HG03139 (cell line): ENCODE measurements around the gene CREBL2.
"Not testable (repeated sequence)": the region's sequence is repeated elsewhere in the genome, so short reads cannot be mapped to it uniquely, and the experiment has no call there.

Experiments used
- ATAC-seq: cut with Tn5 transposase; IDR thresholded peaks from one replicate; pipeline ENCODE4 v1.9.1; 2021; ENCODE audit not compliant: unreplicated experiment

CREBL2 gene

DNA sequence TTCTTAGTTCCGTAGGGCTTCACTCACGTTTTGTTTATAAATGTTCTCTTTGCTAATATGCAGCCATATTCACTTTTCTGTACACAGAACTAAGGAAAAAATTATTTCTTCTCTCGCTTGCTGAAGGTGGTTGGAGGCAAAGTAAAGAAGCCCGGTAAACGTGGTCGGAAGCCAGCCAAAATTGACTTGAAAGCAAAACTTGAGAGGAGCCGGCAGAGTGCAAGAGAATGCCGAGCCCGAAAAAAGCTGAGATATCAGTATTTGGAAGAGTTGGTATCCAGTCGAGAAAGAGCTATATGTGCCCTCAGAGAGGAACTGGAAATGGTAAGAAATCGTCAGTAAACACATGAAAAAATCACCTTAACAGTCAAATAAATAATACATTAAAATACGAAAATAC is 24.0 kb downstream of the CREBL2 start:
- no peak for ATAC-seq

- ATAC-seq, result no peak
These were observed 25.0 kb downstream of the CREBL2 start for GRCh38 chr12:12636641-12637040.

DNA sequence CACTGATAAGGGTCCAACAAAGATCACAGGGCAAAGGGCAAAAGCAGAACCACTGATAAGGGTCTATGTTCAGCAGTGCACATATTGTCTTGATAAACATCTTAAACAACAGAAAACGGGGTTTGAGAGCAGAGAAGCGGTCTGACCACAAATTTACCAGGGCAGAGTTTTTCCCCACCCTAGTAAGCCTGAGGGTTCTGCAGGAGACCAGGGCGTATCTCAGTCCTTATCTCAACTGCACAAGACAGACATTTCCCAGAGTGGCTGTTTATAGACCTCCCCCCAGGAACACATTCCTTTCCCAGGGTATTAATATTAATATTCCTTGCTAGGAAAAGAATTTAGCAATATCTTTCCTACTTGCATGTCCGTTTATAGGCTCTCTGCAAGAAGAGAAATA is 28.3 kb downstream of the CREBL2 start:
- ATAC-seq, result not testable (repeated sequence)

DNA sequence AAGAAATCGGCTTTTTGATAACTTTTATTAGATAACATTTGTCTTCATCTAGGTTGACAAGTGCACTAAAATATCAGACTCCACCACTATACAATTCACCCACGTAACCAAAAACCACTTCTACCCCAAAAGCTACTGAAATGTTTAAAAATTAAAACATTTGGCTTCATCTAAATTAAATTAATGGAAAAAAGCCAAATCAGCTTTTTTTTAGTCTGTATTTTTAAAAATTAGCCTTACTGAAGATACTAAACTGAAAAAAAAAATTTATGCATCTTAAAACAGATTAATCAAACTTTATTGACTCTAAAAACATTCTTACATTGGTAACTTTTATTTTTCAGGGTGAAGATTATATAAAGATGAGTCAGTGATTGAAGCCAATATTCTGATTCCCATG is 30.0 kb downstream of the CREBL2 start:
- no peak for ATAC-seq

GRCh38 chr12:12642916-12643315 is 31.2 kb downstream of the CREBL2 start:
- no peak for ATAC-seq

DNA sequence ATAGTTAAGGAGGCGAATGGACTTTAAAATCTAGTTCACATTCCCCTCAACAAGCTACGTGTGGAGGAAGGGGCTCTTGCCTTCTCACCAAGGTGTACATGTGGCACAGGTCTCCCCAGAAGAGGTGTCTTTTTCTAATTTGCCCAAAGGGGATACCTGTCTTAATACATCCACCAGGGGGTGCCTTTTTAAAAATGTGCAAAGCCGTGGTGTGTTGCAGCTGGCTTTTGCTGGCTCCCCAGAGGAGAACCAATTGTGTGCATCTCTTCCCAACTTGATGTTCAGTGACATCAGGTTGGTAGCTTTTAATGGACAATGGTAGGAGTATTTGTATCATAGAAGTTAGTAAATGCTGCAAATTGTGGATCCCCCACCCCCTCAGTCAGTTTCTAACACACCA is 33.8 kb downstream of the CREBL2 start:
- ATAC-seq, result peak; percentile 38

DNA sequence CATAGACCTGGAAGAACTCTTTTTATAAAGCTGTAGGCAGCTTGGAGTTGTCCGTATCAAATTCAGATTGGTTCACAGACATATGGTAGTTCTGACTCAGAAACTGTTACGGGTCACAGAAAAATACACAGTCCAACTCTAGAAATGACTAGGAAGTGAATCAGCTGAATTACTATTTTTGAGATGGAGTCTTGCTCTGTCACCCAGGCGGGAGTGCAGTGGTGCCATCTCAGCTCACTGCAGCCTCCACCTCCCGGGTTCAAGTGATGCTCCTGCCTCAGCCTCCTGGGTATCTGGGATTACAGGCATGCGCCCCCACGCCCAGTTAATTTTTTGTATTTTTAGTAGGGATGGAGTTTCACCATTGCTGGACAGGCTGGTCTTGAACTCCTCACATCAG is 34.3 kb downstream of the CREBL2 start:
- peak; percentile 51 for ATAC-seq

DNA sequence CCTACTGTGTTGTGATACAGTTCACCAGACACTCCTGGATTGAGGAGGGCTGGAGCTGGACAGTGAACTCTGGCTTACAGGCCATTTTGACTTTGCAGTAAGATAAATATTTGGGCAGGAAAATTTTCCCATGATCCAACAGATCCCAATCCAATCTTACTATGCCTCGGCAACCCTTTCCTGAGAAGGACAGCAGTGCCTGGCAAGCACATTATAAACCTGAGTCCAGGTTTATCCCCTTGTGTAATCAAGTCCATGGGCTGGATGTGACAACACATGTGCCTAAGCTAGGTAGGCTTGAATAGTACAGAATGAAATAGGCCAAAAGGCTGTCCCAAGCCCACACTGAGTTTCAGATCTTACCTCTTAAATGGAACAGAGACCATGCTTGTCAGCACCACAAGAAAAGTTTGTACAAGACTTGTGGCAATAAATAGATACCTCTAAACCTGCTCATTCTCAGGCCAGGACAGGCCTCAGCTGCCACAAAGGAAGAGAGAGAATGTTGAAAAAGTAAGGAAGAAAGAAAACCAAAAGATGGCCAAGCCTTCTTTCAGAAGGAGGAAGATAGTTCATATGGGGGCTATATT is 34.9 kb downstream of the CREBL2 start:
- no peak for ATAC-seq

DNA sequence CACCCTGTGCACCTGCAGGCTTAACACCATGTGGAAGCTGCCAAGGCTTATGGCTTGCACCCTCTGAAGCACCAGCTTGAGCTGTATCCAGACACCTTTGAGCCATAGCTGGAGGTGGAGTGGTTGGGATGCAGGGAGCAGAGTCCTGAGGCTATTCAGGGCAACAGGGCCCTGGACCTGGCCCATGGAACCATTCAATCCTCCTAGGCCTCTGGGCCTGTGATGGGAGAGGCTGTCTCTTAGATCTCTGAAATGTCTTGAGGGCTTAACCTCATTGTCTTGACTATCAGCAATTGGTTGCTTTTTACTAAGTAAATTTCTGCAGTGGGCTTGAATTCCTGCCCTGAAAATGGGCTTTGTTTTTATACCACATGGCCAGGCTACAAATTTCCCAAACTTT is 36.6 kb downstream of the CREBL2 start:
- ATAC-seq, result no peak

DNA sequence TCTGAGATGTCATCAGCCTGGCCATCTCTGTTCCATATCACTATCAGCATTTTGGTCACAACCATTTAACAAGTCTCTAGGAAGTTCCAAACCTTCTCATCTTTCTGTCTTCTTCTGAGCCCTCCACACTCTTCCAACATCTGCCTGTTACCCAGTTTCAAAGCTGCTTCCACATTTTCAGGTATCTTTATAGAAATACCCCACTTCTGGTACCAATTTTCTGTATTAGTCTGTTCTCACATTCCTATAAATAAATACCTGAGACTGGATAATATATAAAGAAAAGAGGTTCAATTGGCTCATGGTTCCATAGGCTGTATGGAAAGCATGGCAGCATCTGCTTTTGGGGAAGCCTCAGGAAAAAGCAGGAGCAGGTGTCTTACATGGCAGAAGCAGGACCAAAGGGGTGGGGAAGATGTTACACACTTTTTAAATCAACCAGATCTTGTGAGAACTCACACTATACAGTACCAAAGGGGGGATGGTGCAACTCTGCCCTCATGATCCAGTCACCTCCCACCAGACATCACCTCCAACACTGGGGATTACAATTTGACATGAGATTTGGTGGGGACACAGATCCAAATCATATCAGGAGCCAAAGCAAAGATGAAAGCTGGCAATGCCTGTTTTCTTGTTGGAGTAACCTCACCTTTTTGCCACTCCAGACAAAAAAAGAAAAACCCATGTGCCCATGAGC is 37.4 kb downstream of the CREBL2 start:
- ATAC-seq, result no peak

DNA sequence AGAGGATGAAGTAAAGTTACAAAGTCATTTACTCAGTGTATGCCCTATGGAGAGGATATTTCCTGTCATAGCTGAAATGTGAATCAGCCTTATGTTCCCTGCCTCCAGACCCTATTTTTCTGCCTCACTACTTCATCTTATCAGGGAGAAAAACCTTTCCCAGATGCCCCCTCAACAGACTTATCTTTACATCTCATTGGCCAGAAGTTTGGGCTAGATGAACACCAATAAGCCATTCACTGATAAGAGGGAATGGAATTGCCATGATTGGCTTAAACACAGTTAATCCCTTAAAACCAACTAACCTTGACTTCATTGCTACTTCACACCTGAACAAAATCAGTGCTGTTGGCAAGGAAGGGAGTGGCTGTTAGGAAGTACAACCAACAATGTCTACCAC is 40.1 kb downstream of the CREBL2 start:
- ATAC-seq, result no peak

DNA sequence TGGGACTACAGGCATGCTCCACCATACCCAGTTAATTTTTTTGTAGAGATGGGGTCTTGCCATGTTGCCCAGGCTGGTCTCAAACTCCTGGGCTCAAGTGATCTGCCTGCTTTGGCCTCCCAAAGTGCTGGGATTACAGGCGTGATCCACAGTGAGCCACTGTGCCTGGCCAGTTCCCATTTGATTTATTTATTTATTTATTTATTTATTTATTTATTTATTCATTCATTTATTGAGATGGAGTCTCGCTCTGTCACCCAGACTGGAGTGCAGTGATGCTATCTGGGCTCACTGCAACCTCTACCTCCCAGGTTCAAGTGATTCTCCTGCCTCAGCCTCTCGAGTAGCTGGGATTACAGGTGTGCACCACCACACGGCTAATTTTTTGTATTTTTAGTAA is 41.0 kb downstream of the CREBL2 start:
- not testable (repeated sequence) for ATAC-seq

GRCh38 chr12:12653922-12654321 is 42.2 kb downstream of the CREBL2 start:
- no peak for ATAC-seq

DNA sequence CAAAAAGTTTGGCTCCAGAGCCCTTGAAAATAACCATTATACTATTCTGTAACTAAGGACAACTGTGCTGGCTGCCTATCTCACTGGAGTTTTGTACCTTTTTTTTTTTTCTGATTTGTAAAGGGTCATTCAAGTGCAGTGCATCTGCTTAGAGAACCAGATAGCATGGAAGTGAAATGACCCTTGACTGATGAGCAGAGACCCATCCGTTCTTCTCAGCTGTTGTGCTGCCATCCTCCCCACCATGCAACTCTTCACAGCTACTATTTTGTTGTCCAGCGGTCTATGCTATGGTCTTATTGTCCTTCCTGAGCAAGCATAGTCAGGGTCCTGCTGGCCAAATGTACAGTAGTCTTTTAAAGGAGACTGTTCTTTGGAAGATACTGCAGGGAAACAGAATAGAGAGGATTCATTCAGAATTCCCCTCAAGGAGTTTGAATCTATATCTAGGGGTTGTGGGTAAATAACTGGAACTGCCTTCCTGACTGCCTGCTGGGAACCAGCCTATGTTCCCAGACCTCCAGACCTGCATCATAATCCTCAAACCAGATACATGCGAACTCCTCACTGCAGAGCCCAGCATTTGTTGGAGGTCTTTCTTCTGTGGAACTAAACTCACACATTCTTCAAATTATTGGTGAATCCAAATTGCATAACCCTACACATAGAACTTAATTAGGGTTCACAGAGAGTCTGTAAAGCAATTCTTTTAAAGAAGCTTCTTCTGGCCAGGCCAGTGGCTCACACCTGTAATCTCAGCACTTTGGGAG is 43.2 kb downstream of the CREBL2 start:
- no peak for ATAC-seq

GRCh38 chr12:12660201-12660600 is 48.5 kb downstream of the CREBL2 start:
- no peak for ATAC-seq

GRCh38 chr12:12661086-12661856 is 49.6 kb downstream of the CREBL2 start:
- no peak for ATAC-seq

DNA sequence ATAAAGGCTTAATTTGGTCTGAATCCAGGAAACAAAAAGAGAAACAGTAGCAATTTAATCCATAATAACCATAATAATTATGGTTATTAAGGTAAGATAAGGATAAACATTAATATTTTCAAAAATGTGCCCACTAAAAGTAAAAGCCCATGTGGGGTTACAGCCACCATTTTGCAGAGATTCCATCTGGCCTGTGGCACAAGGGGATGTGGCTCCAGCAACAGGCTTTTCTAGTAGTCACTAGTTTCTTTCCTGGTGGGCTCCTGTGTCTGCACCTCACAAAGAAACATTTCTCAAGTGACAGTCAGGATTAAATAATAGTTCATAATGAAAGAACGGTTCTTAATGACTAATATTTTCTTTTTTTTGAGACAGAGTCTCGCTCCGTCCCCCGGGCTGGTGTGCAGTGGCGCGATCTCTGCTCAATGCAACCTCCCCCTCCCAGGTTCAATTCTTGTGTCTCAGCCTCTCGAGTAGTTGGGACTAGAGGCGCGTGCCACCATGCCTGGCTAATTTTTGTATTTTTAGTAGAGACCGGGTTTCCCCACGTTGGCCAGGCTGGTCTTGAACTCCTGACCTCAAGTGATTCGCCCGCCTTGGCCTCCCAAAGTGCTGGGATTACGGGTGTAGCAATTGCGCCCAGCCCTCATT is 52.1 kb downstream of the CREBL2 start:
- ATAC-seq, result no peak

GRCh38 chr12:12665194-12665593 is 53.5 kb downstream of the CREBL2 start:
- ATAC-seq, result no peak

- ATAC-seq, result no peak
These were observed 56.3 kb downstream of the CREBL2 start for GRCh38 chr12:12668005-12668404.

DNA sequence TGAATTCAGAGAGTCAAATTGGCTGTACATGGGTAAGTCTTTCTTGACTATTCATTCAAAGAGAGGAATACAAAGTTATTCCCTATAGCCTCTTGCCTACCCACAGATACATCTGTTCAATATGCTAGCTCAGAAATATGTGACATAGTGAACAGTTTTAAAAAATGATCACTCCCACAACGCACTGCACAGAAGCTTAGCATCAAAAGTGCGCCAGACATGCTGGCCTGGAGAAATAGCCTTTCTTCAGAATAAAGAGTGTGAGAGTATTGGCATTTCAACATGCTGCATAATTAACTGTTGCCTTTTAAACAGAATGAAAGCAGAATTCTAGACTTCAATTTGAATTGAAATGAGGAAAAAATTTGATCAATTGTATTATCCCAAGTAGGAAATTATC is 57.3 kb downstream of the CREBL2 start:
- no peak for ATAC-seq
